Type B pancreatic cell (in vitro differentiated cells): ENCODE data around the gene GRIN1. TPM values are rescaled to one million over a fixed set of nuclear protein-coding genes. Genes with fewer than 3 reads are reported as not detected.

Source experiments
- DNase-seq: peaks from one replicate; pipeline ENCODE4 v3.0.0; 2021; ENCODE audit warnings: mixed read lengths; ENCODE audit not compliant: unreplicated experiment; ENCODE audit errors: extremely low spot score
- H3K27ac Mint-ChIP-seq: 2 replicates; pipeline ENCODE4 v1.8.0; 2021; ENCODE audit warnings: mild to moderate bottlenecking, mixed read lengths
- H3K27me3 Mint-ChIP-seq: 2 replicates; pipeline ENCODE4 v1.8.0; 2021; ENCODE audit warnings: mixed read lengths
- H3K36me3 Mint-ChIP-seq: 2 replicates; pipeline ENCODE4 v1.8.0; 2021; ENCODE audit warnings: mixed read lengths
- H3K4me1 Mint-ChIP-seq: one replicate; pipeline ENCODE4 v1.8.0; 2021; ENCODE audit warnings: mixed read lengths; ENCODE audit not compliant: unreplicated experiment
- H3K4me3 Mint-ChIP-seq: 2 replicates; pipeline ENCODE4 v1.8.0; 2021; ENCODE audit warnings: mild to moderate bottlenecking, mixed read lengths
- H3K9me3 Mint-ChIP-seq: 2 replicates; pipeline ENCODE4 v1.8.0; 2021; ENCODE audit warnings: mixed read lengths
- total RNA-seq: library from RNA; stranded (reverse); gene quantifications from 2 replicates; pipeline ENCODE4 v1.2.1, GENCODE V29; 2021; ENCODE audit warnings: low replicate concordance
- TF ChIP-seq, protein P1 (sequence below): fragments of 200-600 bp; sonication (generic); conservative IDR thresholded peaks from 2 replicates; pipeline ENCODE4 v1.5.0; 2021; ENCODE audit warnings: antibody characterized with exemption, mild to moderate bottlenecking

Gene GRIN1
- total RNA-seq, 1 donor from 2014 or later = 0.94 TPM

DNA sequence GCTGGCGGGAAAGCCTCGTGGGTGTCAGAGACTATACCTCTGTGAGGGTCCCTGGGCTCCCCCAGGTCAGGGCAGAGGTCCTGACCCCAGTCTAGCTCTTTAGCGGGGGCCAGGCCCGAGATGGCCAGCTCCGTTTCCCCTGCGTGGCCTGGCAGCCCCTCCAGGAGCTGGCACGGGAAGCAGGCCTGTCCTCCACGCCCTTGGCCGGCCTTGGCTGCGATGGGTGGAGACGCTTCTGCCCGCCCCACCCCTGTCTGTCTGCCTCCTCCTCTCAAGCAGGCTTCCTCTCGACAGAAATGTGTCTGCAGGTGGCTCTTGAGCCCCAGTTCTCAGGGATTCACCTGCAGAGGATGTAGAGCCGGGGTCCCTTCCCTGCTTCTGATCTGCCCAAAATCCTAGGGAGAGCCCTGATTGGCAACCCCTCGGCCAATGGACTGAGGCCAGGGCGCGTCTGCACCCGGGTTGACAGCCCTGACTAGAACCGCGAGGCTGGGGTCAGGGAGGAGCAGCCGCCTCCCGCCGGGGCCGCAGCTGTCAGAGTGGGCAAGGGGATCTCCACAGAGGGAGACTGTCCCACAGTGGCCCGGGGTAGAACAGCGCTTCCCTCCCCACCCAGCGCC is 2.6 kb upstream of the GRIN1 start:
- DNase-seq = no peak
- Mint-ChIP-seq H3K27ac (no peak overlapping the region), H3K27me3 (peaks cover 74% of the 10 kb centered on the region), H3K4me1 (no peaks in the 10 kb centered on the region), H3K36me3 (no peaks in the 10 kb centered on the region), H3K9me3 (no peaks in the 10 kb centered on the region), H3K4me3 (no peak overlapping the region)
- TF ChIP-seq, protein P1, sequence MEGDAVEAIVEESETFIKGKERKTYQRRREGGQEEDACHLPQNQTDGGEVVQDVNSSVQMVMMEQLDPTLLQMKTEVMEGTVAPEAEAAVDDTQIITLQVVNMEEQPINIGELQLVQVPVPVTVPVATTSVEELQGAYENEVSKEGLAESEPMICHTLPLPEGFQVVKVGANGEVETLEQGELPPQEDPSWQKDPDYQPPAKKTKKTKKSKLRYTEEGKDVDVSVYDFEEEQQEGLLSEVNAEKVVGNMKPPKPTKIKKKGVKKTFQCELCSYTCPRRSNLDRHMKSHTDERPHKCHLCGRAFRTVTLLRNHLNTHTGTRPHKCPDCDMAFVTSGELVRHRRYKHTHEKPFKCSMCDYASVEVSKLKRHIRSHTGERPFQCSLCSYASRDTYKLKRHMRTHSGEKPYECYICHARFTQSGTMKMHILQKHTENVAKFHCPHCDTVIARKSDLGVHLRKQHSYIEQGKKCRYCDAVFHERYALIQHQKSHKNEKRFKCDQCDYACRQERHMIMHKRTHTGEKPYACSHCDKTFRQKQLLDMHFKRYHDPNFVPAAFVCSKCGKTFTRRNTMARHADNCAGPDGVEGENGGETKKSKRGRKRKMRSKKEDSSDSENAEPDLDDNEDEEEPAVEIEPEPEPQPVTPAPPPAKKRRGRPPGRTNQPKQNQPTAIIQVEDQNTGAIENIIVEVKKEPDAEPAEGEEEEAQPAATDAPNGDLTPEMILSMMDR = no peak

DNA sequence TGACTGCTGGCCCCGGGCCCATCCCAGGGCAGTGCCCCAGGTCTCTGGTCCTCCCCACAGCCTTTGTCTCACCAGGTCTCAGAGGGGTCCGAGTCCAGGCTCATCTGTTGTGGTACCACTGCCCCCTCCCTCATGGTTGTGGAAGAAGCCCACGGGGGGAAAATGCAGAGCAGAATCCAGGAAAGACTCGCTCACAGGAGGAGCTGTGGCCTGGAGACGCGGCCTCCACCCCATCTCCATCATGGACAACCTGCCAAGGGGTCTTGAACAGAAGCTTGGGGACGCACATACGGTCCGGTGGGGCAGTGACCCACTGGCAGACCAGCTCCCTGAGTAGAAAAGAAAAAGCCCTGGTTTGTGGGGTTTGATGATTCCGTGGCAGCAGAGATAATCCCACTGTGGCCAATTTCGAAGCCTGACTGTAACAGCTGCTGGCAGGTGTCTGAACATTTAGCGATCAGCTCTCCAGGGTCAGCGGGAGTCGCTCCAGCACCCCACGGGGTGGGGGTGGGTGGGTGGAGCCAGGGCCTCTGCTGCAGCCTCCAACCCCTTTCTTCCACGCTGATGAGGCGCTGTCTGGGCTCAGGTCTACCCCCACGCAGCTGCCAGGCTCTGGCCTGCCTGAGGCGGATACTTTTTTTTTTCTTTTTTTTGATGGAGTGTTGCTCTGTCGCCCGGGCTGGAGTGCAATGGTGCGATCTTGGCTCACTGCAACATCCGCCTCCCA is 1.9 kb upstream of the GRIN1 start:
- Mint-ChIP-seq H3K9me3 (no peaks in the 10 kb centered on the region), H3K4me1 (no peaks in the 10 kb centered on the region), H3K27ac (no peak overlapping the region), H3K4me3 (no peak overlapping the region), H3K27me3 (peaks cover 81% of the 10 kb centered on the region), H3K36me3 (no peaks in the 10 kb centered on the region)
- TF ChIP-seq, protein P1 = no peak
- no peak for DNase-seq

DNA sequence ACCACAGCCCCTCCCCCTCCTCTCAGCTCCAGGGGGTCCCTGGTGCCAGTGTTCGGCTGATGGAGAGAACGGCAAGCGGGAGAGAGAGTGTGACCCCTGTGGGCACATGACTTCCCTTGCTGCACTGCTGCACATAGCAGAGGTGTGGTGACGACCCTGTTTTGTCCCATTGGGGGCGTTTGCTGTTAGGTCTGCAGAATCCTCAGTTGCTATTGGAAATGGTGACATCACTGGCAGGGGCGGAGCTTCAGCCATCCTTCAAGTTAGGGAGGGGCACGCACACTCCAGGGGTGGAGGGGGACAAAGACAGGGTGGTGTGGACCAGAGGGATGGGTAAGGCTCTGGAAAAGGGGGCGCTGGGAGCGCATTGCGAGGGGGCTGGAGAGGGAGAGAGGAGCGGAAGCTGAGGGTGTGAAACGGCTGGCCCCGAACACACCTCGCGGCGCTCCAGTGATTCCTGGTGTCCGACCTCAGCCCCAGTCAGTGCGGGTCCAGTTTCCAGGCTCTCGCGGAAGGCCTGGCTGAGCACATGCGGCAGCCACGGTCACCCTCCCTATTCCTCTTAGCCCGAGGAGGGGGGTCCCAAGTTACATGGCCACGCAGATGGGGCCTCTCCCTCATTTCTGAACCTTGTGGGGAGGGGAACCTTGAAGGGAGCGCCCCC is 764 bp upstream of the GRIN1 start:
- Mint-ChIP-seq H3K27ac (no peak overlapping the region), H3K27me3 (peaks cover 81% of the 10 kb centered on the region), H3K4me3 (no peak overlapping the region), H3K9me3 (no peaks in the 10 kb centered on the region), H3K36me3 (no peaks in the 10 kb centered on the region), H3K4me1 (no peaks in the 10 kb centered on the region)
- TF ChIP-seq, protein P1 = no peak
- no peak for DNase-seq

DNA sequence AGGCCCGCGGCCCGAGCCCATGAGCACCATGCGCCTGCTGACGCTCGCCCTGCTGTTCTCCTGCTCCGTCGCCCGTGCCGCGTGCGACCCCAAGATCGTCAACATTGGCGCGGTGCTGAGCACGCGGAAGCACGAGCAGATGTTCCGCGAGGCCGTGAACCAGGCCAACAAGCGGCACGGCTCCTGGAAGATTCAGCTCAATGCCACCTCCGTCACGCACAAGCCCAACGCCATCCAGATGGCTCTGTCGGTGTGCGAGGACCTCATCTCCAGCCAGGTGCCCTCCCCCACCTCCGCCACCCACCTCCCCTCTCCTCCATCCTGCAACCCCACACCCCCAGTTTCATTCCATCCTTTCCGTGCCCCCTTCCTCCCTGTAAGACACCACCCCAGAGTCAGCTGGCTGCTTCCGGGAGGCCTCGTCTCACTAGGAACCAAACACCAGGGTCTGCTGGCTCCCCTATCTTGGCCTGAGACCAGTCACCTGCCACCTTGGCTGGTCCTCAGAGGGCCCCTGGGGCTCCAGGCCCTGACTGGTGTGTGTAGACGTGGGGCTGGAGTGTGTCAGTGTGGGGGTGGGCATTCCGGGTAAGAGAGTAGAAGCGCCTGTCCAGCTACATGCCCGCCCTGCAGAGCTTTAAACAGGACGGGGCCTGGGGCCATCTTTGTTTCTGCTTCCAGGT is 655 bp downstream of the GRIN1 start:
- TF ChIP-seq, protein P1 = no peak
- Mint-ChIP-seq H3K4me1 (no peaks in the 10 kb centered on the region), H3K9me3 (no peaks in the 10 kb centered on the region), H3K27me3 (peaks cover 85% of the 10 kb centered on the region), H3K36me3 (no peaks in the 10 kb centered on the region), H3K4me3 (peak overlapping the region; percentile 49), H3K27ac (no peak overlapping the region)
- DNase-seq = no peak

DNA sequence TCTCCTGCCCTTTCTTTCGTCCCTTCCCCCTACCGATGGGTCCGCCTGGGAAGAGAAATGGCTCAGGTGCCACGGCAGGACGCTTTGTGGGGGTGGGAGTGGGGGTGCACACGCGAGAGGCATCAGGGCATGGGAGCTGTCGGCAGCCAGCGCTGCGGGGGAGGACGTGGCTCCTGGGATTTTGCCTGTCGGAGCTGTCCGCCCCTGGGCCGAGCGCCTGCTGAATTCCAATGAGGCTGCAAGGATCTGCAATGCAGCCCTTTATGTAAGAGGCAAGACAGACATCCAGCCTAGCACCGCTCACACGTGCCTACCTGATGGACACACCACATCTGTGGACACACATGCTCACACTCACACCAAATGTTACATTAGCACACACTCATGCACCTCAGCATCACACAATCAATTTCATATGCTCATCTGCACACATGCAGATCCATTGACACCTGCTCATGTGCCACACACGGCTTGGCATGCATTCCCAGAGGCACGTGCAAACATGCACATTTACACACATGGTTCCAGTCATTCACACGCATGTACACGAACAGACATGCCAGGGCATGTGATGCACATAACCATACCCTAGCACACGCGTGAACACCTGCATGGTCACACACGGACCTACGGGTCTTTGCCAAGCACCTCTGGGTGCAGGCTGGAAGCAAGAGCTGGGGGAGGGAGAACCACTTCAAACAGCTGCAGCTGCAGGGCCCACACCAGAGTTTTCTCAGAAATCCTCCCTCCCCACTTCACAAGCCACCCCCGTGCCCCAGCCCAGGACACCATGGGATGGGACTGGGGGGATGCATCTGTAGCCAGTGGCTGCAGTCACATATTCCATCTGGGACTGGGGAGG is 1.4 kb downstream of the GRIN1 start:
- no peaks in the 10 kb centered on the region for H3K4me1 Mint-ChIP-seq
- H3K27ac Mint-ChIP-seq = no peak overlapping the region
- peaks cover 77% of the 10 kb centered on the region for H3K27me3 Mint-ChIP-seq
- H3K9me3 Mint-ChIP-seq = no peaks in the 10 kb centered on the region
- DNase-seq = no peak
- TF ChIP-seq, protein P1 = no peak
- H3K4me3 Mint-ChIP-seq = no peak overlapping the region
- H3K36me3 Mint-ChIP-seq = no peaks in the 10 kb centered on the region
